IPS-18c (cell line): Measurements from ENCODE around the gene ACSL6.

Experiments used
- H3K4me3 ChIP-seq: 2 replicates; pipeline ENCODE4 v1.7.0; 2013; ENCODE audit warnings: low read depth, mild to moderate bottlenecking, low read length, moderate library complexity; ENCODE audit not compliant: insufficient read depth
- H3K9me3 ChIP-seq: one replicate; pipeline ENCODE4 v1.6.1; 2013; ENCODE audit warnings: mild to moderate bottlenecking, low read length, moderate library complexity; ENCODE audit not compliant: control insufficient read depth, insufficient read depth

Gene ACSL6

DNA sequence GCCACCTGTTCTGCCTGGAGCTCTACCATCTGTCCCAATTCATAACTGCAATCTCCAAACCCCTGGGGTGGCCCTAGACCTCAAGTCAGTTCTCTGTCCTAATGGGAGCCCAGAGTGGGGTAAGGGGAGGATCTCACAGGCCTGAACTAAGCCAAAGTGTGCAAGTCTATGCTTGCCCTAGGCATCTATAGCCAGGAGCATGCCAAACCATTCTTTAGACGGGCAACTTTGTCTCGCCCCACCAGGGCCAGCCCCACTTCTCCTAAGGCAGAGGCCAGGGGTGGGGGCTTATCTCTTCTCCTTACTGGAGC lies 3.3 kb downstream of the ACSL6 start:
- Histone ChIP-seq H3K4me3 (no peak overlapping the region), H3K9me3 (no peaks in the 10 kb centered on the region)

DNA sequence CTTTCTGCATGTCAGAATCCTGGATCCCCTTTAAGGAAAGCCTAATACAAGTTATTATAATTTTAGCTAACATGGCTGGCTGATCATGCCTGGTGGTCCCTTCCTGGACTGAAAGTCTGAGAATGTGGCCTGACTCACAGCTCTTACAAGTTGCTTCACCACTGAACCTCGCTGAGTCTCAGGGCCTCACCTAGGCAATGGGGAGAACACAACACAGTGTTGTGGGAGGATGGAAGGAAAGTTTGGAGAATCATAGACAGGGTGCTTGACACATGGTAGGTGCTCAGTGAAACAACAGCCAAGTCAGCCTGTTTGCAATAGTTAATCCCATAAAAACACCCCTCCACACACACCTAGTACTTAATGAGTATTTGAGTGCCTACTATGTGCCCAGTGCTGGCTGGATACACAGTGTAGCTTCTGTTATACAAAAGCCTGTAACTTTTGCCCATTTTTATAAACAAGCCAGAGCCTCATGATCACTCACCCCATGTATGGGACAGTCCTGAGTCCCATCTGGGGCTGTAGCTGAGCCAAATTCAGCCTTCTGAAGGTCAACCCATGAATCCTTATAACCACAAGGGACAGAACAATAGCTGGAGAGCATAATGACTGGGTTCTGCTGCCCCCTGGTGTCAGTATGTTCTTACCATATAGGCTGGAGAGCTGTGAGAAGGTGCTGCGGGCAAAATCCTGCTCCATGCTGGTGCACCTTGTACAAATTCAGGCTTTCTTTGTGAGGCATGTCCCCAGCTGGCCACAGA lies 3.9 kb downstream of the ACSL6 start:
- Histone ChIP-seq H3K4me3 (no peak overlapping the region), H3K9me3 (no peaks in the 10 kb centered on the region)

DNA sequence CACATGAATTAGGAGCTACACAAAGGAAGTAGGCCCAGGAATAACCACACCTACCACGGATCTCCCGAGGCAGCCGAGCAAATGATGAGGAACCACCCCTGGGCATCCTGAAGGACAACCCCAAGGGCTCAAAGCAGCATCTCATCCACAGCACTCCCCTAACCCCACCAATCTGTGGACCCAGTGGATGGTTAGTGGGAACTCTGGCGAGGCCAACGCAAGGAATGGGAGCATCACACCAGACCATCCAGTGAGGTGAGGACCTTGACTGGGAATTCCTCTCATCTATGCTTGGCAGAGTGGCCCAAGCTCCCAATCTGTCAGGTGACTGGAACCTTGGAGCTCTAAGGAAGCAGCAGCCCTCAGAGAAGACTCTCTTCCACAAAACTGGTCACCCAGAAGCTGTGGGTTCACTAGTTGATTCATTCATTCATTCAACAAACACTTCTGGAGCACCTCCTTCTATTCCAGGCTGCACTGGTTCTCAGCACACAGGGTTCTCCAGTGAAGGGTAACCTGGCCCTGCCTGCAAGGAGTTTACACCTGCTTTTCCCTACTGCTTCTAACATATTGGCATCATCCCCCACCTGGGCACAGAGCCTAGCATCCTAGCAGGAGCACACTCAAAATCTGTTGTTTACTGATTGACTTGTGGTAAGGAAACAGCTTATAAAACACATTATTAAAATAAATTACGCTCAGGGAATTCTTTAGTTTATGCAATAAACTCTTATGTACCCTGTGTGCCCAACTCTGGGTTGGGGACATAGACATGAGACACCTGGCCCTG lies 4.9 kb downstream of the ACSL6 start:
- no peak overlapping the region for H3K4me3 ChIP-seq

DNA sequence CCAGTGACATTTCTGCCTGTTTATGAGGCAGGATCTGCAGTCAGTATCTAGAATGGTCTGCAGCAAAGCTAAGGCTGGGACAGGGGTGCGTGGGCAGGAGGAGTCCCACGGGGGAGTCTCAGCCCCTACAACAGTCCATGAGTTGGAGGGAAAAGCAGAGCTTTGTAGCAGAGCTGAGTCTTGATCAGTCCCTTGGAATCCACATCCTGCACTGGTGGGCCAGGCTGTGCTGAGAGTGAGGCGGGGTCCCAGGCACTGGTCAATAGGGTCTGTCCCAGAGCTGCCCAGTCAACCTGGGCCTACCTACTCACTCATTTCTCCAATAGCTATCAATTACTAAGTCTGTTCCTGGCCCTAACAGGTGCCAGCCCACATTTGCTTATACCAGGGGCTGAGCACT lies 5.9 kb downstream of the ACSL6 start:
- H3K4me3 ChIP-seq: no peak overlapping the region
- H3K9me3 ChIP-seq: no peaks in the 10 kb centered on the region

More for the DNA sequence above, 4.9 kb downstream of the ACSL6 start:
- H3K9me3 ChIP-seq: no peaks in the 10 kb centered on the region

DNA sequence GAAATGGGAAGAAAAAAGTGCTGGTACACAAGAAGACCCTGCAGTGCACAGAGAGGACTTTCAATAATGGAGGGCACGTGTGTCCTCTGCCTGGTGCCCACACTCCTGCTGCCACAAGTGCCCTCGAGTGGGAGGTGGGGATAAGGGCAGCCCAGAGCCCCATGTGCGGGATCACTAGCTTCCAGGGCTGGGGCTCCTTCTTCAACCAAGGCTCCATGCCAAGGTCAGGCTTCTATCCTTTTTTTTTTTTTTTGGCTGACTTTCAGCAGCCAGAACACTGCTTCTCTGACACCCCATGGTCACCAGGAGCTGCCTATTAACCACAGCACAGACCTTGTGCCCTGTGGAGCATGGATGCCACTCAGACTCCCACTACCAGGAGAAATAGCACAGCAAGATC lies 7.5 kb downstream of the ACSL6 start:
- no peak overlapping the region for H3K4me3 ChIP-seq
- no peaks in the 10 kb centered on the region for H3K9me3 ChIP-seq

DNA sequence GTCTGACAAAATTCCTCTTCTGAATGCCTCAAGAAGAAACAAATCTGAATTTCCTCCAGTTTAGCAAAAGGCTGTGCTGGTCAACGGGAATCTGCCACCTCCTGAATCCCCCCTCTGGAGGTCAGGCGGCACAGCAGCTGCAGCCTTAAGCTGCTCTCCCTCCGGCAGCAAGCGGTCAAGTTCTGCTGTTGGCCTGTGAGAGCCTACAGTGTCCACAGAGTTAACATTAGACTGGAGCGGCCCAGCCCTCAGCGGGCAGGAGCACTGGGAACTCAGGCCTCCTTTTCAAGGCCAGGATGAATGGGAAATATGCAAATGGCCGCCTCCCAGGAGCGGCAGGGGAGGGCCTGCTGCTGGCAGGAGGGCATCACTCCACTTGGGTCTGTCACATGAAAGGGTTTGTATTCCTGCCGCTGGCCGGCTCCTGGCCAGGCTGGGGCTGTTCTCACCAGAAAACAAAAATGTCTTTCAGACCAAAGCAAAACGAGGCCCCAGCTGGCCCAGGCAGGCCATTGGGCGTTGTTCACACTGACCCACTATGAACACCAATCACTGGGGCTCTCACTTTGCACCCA lies 8.2 kb downstream of the ACSL6 start:
- no peak overlapping the region for H3K4me3 ChIP-seq
- no peaks in the 10 kb centered on the region for H3K9me3 ChIP-seq

DNA sequence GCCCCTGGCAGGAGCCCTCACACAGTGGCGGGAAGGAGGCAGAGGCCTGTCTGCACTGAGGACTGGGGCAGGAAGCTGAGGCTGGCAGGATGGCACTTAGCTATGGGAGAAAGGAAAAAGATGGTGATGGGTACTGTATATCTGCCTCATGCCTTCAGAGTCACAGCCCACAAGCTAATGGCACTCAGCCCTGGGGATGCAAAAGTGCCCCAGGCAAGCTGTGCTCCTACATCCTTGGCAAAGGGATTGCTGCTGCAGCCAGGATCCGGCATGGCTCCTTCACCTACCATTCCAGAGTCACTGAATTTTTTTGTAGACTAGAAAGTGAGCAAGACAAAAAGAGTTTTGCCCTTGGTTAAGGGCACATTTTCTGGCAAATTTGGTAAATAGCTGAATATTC lies 8.7 kb downstream of the ACSL6 start:
- no peak overlapping the region; the same call in 1 of the 2 replicates for H3K4me3 ChIP-seq
- no peaks in the 10 kb centered on the region for H3K9me3 ChIP-seq

DNA sequence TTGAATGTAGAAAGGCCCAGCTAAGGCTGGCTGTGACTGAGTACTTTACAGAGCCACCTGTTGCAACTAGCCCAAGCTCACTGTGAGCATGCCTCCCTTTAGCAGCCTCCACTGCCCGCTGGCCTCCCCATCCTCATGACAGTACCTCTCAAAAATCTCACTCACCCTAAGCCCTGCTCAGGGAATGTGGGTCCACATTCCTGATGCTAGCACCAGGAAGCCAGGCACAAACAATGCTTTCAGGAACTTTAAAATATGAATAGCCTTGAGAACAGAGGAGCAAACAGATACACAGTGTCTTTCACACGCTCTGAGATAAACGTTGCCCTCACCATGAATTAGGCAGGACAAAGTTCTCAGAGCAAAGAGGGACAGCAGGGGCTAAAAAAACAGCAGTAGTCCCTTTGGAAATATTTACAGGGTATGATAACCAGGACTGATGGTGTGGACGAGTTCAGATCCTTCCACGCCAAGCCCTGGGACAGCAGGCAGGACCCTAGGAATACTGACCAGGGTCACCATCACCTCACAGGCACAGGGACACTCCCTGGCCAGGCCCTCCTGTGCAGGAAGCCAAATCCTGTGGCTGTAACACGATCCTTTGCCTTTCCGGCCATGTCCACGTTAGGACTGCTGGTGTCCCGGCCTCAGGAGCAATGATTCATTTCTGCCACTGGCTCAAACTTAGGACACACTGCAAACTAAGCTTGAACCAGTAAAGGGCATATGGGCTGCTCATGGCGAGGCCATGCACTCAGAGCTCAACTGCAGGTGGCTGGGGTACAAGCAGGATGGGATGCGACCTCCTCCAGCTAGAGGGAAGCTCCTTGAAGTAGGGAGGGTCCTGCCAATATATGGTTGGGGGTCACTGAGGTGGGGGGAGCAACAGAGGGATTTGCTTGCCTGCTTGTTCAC lies 9.6 kb downstream of the ACSL6 start:
- Histone ChIP-seq H3K9me3 (no peaks in the 10 kb centered on the region), H3K4me3 (no peak overlapping the region)

DNA sequence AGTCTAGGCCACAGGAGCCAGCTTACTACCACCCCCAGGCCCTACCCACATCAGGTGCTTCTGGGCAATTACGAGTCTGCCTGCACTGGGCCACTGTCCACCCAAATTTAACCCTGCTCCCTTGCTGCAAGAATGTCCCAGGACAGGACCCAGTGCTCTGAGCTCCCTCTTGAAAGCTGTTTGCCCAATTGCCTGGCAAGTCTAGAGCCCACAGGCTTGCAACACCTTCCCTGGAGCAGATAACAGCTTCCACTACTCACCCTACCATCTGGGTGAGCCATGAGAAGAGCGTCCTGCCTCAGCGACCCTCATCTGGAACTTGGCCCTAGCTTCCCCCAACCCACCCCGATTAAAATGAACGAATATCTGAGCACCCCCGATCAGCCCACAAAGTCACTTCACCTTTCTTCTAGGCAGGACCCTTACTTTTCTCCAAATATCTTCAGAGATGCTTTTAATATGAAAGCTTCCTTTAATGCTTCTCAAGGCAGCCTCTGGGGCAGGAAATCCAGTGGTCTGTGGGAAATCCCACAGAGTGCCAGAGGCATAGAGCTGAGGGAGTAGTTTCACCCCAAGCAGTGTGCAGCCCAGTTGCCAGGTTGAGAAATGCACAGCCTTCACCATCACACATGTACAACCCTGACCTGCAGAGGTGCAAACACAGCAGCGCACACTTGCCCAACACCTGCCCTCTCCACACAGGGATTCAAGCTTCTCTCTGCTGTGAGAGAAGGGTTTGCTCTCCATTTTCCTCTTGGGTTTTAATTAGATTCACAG lies 10.6 kb downstream of the ACSL6 start:
- no peaks in the 10 kb centered on the region for H3K9me3 ChIP-seq

DNA sequence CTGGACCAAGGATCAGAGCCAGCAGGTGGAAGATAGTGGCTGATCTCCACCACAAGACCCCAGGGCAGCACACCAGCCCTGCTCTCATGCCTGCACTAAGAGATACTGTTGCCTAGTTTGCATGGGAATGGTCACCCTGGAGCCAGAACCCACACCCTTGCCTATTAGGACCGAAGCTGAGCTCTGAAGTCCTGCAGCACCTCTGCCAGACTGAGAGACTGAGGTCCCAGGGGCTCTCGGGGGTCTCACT lies 11.3 kb downstream of the ACSL6 start:
- Histone ChIP-seq H3K9me3 (no peaks in the 10 kb centered on the region), H3K4me3 (no peak overlapping the region)

More for the DNA sequence above, 10.6 kb downstream of the ACSL6 start:
- no peak overlapping the region for H3K4me3 ChIP-seq

DNA sequence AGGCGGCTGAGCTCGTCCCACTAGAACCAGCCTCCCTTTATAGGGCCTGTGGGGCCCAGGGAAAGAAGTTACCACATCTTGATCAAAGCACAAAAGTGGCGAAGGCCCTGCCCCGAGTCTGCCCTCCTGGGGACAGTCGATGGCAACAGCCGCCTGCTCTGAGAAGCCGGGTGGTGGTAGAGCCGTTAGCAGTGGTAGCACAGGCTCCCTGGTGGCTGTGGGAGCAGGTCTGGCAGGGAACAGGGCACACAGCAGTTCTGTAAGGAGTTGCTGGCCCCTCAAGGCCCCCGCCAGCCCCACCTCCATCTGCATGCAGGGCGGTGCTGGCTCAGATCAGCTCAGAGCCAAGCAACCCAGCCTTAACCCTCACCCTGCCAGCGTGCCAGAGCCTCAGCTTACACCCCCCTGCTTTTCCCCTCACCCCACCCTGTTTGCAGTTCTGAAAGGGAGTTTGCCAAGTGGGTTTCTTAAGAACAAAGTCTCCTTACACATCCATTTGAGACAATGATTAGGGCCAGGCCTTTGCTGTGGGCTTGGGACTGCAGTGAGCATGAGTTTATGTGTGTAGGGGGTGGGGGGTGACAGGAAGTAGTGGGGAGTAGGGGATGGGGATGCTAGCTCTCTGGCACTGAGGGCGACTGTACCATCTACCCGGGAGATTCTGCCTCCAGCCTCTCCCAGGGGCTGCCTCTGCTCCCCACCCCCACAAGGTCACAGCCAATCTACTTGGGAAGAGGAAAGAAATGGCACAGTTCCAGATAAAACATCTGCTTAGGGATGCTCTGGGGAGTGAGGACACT lies 11.8 kb downstream of the ACSL6 start:
- Histone ChIP-seq H3K9me3 (no peaks in the 10 kb centered on the region), H3K4me3 (no peak overlapping the region)

DNA sequence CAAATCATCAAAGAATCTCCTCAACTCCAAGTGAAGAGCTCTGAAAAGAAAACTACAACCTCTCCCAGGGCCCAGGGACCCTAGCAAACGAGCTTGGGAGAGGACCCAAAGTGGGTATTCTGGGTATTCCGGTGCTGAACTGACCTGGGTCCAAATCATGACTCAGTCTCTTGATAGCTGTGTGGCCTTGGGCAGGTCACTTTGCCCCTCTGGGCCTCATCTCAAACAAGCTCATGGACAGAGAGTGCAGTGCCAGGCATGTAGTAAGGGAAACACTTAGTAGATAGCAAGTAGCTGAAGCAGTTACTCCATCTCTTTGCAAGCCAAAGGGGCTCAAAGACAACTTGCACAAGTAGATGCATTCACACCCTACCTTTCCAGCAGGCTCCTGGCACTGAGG lies 12.4 kb downstream of the ACSL6 start:
- Histone ChIP-seq H3K4me3 (no peak overlapping the region), H3K9me3 (no peaks in the 10 kb centered on the region)

DNA sequence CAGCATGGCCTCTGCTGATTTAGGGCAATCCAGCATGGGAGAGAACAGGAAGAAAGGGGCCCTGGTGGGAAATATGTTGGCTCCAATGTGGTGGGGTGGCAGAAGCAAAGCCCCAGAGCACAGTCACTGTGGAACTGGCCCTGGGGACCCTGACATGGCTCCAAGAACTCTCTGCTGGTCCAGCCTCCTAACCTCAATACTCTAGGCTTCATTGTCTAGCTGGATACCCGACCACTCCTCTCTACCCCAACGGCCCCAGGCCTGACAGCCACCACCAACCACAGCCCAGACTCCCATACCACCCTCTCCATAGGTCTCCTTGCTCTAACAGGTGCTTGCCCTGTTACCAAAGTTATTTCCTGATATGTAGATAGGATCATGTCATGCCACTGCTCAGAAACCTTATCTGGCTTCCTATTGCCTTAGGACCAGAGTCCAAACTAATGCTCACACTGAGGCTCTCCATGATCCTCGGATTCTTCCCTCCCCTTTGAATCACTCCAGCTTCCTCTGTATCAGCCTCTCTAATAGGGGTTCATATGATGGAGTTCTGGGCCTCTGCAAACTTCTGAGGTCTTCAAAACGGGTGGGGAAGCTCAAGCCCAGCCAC lies 12.9 kb downstream of the ACSL6 start:
- Histone ChIP-seq H3K4me3 (no peak overlapping the region), H3K9me3 (no peaks in the 10 kb centered on the region)

DNA sequence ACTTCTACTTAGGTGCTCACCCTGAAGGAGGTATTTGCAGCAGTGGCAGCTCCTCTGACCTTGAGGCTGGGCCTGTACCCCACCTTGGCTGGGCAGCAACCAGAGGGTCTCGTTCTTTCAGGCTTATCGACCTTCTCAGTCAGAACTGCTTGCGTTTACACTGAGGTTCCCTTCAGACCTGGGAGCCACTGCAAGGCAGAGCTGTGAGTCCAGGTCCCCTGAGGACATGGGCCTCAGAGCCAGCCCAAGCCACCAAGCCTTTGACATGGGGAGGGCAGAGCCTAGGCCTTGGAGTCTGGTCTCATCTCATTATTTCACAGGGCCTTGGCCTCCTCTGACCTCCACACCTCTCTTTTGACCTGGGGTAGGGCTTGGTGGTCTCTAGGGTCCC lies 13.7 kb downstream of the ACSL6 start:
- no peak overlapping the region for H3K4me3 ChIP-seq
- H3K9me3 ChIP-seq: no peaks in the 10 kb centered on the region

DNA sequence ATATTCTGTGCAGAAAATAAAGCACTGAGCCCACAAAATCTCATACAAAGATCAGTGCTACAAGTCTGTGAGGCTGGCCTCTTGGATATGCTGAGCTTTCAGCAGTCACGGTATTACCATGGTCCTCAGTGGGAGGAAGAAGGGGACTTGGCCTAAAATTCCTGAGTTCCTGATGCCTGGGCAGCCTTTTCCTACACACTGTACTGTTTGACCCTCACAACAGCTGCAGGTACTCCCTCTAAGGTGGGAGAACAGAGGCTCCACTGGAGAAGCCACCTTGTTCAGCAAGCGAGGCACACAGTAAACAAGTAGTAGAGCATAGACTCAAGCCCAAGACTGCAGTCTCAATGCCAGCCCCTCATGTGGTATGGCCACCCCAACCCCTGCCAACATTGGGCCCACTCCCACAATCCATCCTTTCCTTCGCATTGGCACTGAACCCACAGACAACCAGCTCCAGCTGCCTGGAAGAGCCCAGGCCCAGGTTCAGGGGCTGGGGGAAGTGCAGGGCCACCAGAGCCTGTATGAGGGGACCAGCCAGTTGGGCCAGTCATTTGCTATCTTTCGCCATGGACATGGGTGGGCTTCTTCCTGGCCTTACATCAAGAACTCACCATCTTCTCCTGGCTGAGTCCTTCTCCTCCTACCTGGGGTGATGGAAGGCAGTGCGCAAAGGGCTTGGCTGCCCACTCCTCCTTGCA lies 14.3 kb downstream of the ACSL6 start:
- no peaks in the 10 kb centered on the region for H3K9me3 ChIP-seq

More for the DNA sequence above, 14.3 kb downstream of the ACSL6 start:
- no peak overlapping the region for H3K4me3 ChIP-seq
